Fibroblast of the aortic adventitia (primary cell): ENCODE data around the gene SENP3. TPM values are rescaled to one million over a fixed set of nuclear protein-coding genes. Genes with fewer than 3 reads are reported as not detected.

Experiments
- DNase-seq: peaks from one replicate; pipeline ENCODE4 v3.0.0-alpha.2; 2010; ENCODE audit warnings: low read depth
- H3K4me3 ChIP-seq: 2 replicates; pipeline ENCODE4 v1.5.1; 2011; ENCODE audit warnings: low read depth, mild to moderate bottlenecking, control low read depth, low read length, moderate library complexity
- CTCF ChIP-seq: IDR thresholded peaks from 2 replicates; pipeline ENCODE4 v1.5.1; 2011; ENCODE audit warnings: mild to moderate bottlenecking, low read length, control low read depth, inconsistent platforms; ENCODE audit not compliant: insufficient read depth
- total RNA-seq: library from RNA; depleted of rRNA; stranded (reverse); fragments of >200 nt; gene quantifications from 2 replicates; pipeline ENCODE4 v1.2.3, GENCODE V29; 2012; ENCODE audit warnings: low replicate concordance

Gene SENP3
- total RNA-seq: 14.6 and 60.4 TPM in 2 replicates

GRCh38 chr17:7561589-7562207, at the start of gene SENP3:
SENP3 (plus strand) TSS chr17:7561919; CDS start chr17:7563077, 1,158 bp downstream.
- peak; percentile 87 for DNase-seq
- TF ChIP-seq CTCF: no peak
- H3K4me3 ChIP-seq: peak within 1 kb of the TSS; percentile 85

GRCh38 chr17:7512105-7512504, 49.6 kb upstream of the SENP3 start:
- no peak overlapping the region for H3K4me3 ChIP-seq
- no peak for TF ChIP-seq CTCF
- no peak for DNase-seq

GRCh38 chr17:7512824-7513540, 48.7 kb upstream of the SENP3 start:
- TF ChIP-seq CTCF: no peak
- no peak for DNase-seq
- no peak overlapping the region for H3K4me3 ChIP-seq

- no peak for TF ChIP-seq CTCF
- no peak for DNase-seq
These were observed 47.8 kb upstream of the SENP3 start for GRCh38 chr17:7513850-7514419.

GRCh38 chr17:7515911-7516610, 45.7 kb upstream of the SENP3 start:
- no peak overlapping the region for H3K4me3 ChIP-seq
- no peak for TF ChIP-seq CTCF
- DNase-seq: no peak

More at GRCh38 chr17:7513850-7514419, 47.8 kb upstream of the SENP3 start:
- no peak overlapping the region for H3K4me3 ChIP-seq

- no peak overlapping the region for H3K4me3 ChIP-seq
- peak; percentile 51 for TF ChIP-seq CTCF
- peak; percentile 22 for DNase-seq
These were observed 38.7 kb upstream of the SENP3 start for GRCh38 chr17:7523033-7523432.
